ENCODE data around the gene SLC5A11.

SLC5A11 gene

DNA sequence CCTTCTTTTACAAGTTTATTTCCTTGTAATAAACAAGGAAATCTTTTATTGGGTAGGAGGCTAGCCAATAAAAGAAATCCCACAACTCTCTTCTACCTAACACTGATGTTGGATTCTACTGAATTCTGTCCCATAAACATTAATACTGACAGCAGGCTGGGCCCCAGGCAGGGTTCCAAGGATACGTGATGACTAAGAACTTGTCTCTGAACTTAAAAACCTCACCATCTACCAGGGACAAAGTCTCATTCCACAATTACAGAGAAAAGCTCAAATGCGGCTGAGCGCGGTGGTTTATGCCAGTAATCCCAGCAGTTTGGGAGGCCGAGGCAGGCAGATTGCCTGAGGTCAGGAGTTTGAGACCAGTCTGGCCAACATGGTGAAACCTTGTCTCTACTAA, 104.5 kb downstream of the SLC5A11 start:
- no peaks in the 10 kb centered on the region for H3K4me1 Mint-ChIP-seq
- H3K4me3 Mint-ChIP-seq: no peak overlapping the region
- H3K9me3 Mint-ChIP-seq: no peaks in the 10 kb centered on the region
- H3K36me3 Mint-ChIP-seq: peaks cover 14% of the 10 kb centered on the region
- H3K27ac Mint-ChIP-seq: no peak overlapping the region
- H3K27me3 Mint-ChIP-seq: no peaks in the 10 kb centered on the region

DNA sequence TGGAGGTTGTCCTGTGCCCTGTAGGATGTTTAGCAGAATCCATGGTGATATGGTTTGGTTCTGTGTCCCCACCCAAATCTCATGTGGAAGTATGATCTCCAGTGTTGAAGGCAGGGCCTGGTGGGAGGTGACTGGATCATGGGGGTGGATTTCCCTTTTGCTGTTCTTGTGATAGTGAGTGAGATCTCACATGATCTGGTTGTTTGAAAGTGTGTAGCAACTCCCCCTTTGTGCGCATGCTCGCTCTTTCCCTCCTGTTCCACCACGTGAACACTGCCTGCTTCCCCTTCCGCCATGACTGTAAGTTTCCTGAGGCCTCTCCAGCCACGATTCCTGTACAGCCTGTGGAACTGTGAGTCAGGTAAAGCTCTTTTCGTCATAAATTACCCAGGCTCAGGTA, 107.5 kb downstream of the SLC5A11 start:
- no peaks in the 10 kb centered on the region for H3K4me1 Mint-ChIP-seq
- H3K36me3 Mint-ChIP-seq: peaks cover 24% of the 10 kb centered on the region
- no peak overlapping the region for H3K4me3 Mint-ChIP-seq
- no peaks in the 10 kb centered on the region for H3K27me3 Mint-ChIP-seq
- no peak overlapping the region for H3K27ac Mint-ChIP-seq
- no peaks in the 10 kb centered on the region for H3K9me3 Mint-ChIP-seq

DNA sequence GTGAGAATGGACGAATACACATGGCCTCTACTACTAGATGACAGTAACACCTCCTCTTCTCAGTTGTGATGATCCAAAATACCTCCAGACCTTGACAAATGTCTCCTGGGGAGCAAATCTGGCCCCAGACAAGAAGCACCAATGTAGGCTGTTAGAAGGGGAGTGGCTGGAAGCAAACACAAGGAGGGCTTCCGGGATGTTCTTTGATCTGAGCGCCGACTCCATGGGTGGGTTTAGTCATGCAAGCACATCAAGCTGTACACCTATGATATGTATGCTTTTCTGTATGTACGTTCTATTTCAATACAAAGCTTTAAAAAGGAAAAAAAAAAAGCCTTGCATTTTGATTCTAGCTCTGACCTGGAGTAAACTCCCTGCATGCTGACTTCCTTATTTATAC, 108.0 kb downstream of the SLC5A11 start:
- H3K27ac Mint-ChIP-seq: no peak overlapping the region
- peaks cover 25% of the 10 kb centered on the region for H3K36me3 Mint-ChIP-seq
- no peaks in the 10 kb centered on the region for H3K27me3 Mint-ChIP-seq

DNA sequence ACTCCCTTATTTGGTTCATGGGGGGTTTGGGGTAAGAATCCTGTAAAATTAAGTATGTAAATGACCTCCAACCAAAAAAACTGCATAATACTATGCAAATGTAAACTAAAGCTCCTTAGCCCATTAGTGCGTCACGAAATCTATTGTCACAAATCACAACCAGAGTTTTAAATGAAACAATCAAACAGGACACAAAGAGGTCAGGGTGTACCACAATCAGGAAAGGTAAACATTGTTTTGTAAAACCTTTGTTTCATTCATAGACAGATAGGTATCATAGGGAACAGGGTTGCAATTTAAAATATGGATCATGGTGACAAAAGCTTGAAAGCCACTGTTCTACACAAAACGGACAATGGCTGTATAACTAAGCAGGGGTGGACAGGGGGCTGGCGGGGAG, 108.4 kb downstream of the SLC5A11 start:
- no peaks in the 10 kb centered on the region for H3K9me3 Mint-ChIP-seq
- H3K36me3 Mint-ChIP-seq: peaks cover 26% of the 10 kb centered on the region
- H3K27ac Mint-ChIP-seq: no peak overlapping the region
- H3K4me1 Mint-ChIP-seq: no peaks in the 10 kb centered on the region
- H3K27me3 Mint-ChIP-seq: no peaks in the 10 kb centered on the region
- H3K4me3 Mint-ChIP-seq: no peak overlapping the region

More for the DNA sequence above, 108.0 kb downstream of the SLC5A11 start:
- Mint-ChIP-seq H3K4me1 (no peaks in the 10 kb centered on the region), H3K4me3 (no peak overlapping the region), H3K9me3 (no peaks in the 10 kb centered on the region)

DNA sequence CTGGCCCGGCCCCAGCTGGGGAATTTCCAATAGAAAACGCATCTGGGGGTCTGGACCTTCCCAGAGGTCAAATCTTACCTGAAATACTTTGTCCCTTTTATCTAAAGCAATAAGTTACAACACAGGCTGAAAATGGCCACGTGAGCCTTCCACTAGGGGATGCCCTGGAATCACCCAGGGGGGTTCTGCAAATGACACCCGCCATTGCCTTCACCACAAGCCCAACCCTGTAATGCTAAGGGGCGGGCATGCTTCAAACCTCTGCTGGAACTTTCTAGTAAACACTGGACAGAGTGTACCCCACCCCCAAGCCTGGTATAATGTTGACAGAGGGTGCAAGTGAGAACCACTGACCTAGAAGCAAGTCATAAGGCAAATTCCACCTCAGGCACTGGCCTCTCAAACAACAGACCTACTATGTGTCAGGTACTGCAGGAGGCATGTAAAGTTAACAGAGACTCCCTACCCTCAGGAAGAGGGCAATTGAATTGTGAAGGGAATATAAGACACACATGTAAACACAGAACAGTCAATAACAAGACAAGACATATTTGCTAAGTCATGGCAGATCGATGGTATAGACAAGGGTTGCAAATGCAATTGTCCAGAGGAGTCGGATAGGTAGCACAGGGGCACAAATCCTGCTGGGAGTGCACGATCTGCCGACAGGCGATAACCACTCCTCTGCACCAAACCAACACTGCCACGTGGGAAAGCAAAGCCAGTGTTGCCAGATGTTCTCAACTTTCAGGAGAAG, 110.4 kb downstream of the SLC5A11 start:
- Mint-ChIP-seq H3K9me3 (no peaks in the 10 kb centered on the region), H3K27me3 (no peaks in the 10 kb centered on the region), H3K4me1 (no peaks in the 10 kb centered on the region), H3K27ac (no peak overlapping the region), H3K4me3 (no peak overlapping the region), H3K36me3 (peaks cover 25% of the 10 kb centered on the region)

DNA sequence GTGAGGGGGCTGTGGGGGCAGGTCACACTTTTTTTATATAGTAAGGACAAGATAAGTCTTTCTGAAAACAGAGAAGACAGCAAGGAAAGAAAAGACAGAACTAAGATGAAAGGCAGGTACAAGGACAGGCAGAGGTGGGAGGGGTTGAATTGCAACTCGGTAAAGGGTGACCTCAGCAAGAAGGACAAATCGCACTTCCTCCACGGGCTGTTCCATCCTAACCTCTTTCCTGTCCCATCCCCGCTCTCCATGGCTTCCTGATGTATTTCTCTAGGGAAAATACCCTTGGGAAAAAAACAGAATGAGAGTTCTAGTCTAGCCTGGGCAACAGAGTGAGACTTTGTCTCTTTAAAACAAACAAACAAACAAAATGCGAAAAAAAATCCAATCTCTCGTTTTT, 112.1 kb downstream of the SLC5A11 start:
- no peaks in the 10 kb centered on the region for H3K4me1 Mint-ChIP-seq
- H3K27ac Mint-ChIP-seq: no peak overlapping the region
- H3K27me3 Mint-ChIP-seq: no peaks in the 10 kb centered on the region
- H3K9me3 Mint-ChIP-seq: no peaks in the 10 kb centered on the region
- no peak overlapping the region for H3K4me3 Mint-ChIP-seq
- peaks cover 31% of the 10 kb centered on the region for H3K36me3 Mint-ChIP-seq
